AG04449 (cell line): Measurements from ENCODE around the gene EIF5A.

Experiments used
- CTCF ChIA-PET: fragments of 350-600 bp; formaldehyde crosslinking; extraction: SDS; loops from one replicate; lab custom pipeline; 2021; ENCODE audit warnings: antibody characterized with exemption; lab: Yijun Ruan, JAX
- POLR2A ChIA-PET: fragments of 400-600, 350-600 bp; formaldehyde crosslinking; extraction: SDS; loops from one replicate; lab custom pipeline; 2020; ENCODE audit warnings: antibody characterized with exemption, inconsistent platforms; lab: Yijun Ruan, JAX
- DNase-seq: peaks from one replicate; pipeline ENCODE4 v3.0.0-alpha.2; 2010; ENCODE audit warnings: low read depth, low spot score
- H3K4me3 ChIP-seq: 2 replicates; pipeline ENCODE4 v1.5.1; 2011; ENCODE audit warnings: low read depth, mild to moderate bottlenecking, control low read depth, low read length
- TF ChIP-seq, protein P1 (sequence below): IDR thresholded peaks from one replicate; pipeline ENCODE4 v1.5.1; 2011; ENCODE audit warnings: mild to moderate bottlenecking, moderate library complexity, low read length, control low read depth, inconsistent platforms; ENCODE audit not compliant: insufficient read depth; ENCODE audit errors: missing control alignments

Gene EIF5A

DNA sequence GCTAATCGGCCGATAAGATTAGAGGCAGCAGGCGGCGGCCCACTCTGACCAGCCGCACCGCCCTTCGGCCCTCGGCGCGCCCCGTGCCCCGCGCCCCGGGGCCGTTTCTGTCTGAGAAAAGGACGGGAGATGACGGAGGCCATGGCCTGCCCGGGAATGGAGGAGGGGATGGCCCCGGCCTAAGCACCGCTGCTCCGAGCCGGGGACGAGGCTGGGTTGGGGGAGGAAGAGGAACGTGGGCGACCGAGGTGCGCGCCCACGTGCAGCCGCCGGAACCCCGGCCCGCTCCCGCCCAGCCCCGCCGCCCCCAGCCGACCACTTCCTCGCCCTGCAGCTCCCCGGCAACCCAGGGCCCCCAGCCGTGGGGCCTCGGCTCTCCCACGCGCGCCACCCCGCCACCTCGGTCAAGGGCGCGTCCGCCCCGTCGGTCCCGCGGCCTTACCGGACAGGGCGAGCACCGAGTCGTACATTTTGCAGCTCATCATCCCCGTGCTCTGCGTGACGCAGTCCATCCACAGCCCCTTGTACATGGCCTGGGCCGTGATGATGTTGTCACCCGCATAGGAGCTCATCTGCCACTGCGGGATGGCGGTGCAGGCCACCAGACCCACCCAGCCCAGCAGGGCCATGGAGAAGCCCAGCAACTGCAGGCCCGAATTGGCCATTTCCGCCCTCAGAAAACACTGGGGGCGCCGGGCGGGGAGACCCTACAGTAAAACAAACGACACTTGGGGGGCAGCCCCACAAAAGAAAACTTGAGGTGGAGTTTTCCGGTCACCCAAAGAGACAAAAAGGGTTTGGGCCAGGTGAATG is 45.8 kb upstream of the EIF5A start:
- POLR2A ChIA-PET: interaction anchor here (0.6 kb wide), 1 partner anchor 143 kb away, joined by 4 read pairs; no protein-coding TSS in a partner anchor
- no peak for DNase-seq
- TF ChIP-seq, protein P1, sequence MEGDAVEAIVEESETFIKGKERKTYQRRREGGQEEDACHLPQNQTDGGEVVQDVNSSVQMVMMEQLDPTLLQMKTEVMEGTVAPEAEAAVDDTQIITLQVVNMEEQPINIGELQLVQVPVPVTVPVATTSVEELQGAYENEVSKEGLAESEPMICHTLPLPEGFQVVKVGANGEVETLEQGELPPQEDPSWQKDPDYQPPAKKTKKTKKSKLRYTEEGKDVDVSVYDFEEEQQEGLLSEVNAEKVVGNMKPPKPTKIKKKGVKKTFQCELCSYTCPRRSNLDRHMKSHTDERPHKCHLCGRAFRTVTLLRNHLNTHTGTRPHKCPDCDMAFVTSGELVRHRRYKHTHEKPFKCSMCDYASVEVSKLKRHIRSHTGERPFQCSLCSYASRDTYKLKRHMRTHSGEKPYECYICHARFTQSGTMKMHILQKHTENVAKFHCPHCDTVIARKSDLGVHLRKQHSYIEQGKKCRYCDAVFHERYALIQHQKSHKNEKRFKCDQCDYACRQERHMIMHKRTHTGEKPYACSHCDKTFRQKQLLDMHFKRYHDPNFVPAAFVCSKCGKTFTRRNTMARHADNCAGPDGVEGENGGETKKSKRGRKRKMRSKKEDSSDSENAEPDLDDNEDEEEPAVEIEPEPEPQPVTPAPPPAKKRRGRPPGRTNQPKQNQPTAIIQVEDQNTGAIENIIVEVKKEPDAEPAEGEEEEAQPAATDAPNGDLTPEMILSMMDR: no peak
- CTCF ChIA-PET: no interaction called here
- peak overlapping the region; percentile 48 for H3K4me3 ChIP-seq

DNA sequence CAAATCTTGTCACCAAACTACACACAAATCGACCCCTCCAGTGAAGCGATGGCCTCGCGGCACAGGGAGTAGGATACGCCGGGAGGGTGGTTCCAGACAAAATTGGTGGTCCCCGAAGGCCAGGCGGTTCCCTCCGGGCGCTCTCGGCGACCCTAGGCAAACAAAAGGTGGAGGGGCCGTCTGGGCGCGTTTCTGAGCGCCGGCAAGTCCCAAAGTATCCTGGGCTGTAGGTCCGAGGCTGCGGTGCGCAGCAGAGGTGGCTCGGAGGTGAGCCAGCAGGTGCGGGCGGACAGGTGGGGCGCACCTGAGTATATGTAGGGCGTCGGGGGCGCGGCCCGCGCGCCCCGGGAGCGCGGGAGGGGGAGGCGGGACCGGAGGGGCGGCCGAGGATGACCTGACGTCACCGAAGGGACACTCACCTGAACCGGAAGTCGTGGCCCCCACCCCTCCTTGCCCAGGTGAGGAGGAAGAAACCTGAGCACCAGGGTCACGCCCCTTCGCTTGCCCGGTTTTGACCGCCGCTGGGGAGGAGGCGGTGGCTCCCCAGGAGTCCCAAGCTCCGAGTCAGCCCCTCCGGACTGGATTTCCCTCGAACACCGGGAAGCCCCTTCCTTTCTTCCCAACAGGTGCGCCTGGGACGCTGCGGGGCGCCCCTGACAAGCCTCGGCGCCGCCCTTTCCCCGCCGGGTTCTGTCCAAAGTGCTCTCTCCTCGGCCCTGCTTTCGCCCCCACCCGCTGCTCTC is 45.1 kb upstream of the EIF5A start, which contains the start of gene CLDN7:
Gene CLDN7 (minus strand): TSS at position 287 of the 743 bp plus-strand sequence. CDS start 435 bp downstream, outside the sequence.
- POLR2A ChIA-PET: no interaction called here
- H3K4me3 ChIP-seq: peak within 1 kb of the TSS; percentile 48
- TF ChIP-seq, protein P1: no peak
- CTCF ChIA-PET: no interaction called here
- DNase-seq: no peak

- no peak for DNase-seq
- TF ChIP-seq, protein P1: no peak
- H3K4me3 ChIP-seq: no peak overlapping the region
- ChIA-PET CTCF (interaction anchor here (1.3 to 5.3 kb wide), 4 partner anchors 9 to 33 kb away, joined by 3 to 29 read pairs (median 10); partner anchors contain the start of gene SLC2A4), POLR2A (no interaction called here)
These were observed 44.3 kb upstream of the EIF5A start for GRCh38 chr17:7262935-7263800.

GRCh38 chr17:7263801-7264078 is 43.7 kb upstream of the EIF5A start:
- CTCF ChIA-PET: interaction anchor here (1.3 to 5.3 kb wide), 4 partner anchors 9 to 33 kb away, joined by 3 to 29 read pairs (median 10); partner anchors contain the start of gene SLC2A4
- TF ChIP-seq, protein P1: no peak
- no peak for DNase-seq
- no peak overlapping the region for H3K4me3 ChIP-seq
- POLR2A ChIA-PET: no interaction called here

GRCh38 chr17:7266784-7267183 is 40.6 kb upstream of the EIF5A start:
- DNase-seq: no peak
- POLR2A ChIA-PET: interaction anchor here (0.6 to 0.7 kb wide), 2 partner anchors 16 to 89 kb away, joined by 3 to 4 read pairs; no protein-coding TSS in a partner anchor
- TF ChIP-seq, protein P1: no peak
- no peak overlapping the region for H3K4me3 ChIP-seq
- CTCF ChIA-PET: interaction anchor here (1.0 to 5.3 kb wide), 3 partner anchors 14 to 30 kb away, joined by 4 to 29 read pairs (median 11); partner anchors contain the start of gene SLC2A4
